Peyer's patch (tissue), 4 donors: ENCODE data around the gene BCAS3. TPM values are rescaled to one million over a fixed set of nuclear protein-coding genes. Genes with fewer than 3 reads are reported as not detected.

Experiments used
- DNase-seq, 3 donors: peaks; one replicate each; pipeline ENCODE4 v3.0.0-alpha.2; 2017 to 2019
- H3K27ac ChIP-seq, 4 donors: fragments of 200-600 bp; sonication (generic); one replicate each; pipeline ENCODE4 v1.5.1; 2016 to 2019
- H3K27me3 ChIP-seq, 2 donors: fragments of 200-600 bp; sonication (generic); one replicate each; pipeline ENCODE4 v1.5.1; 2019
- H3K36me3 ChIP-seq, 3 donors: fragments of 200-600 bp; sonication (generic); one replicate each; pipeline ENCODE4 v1.5.1; 2016 to 2019
- H3K4me1 ChIP-seq, 4 donors: fragments of 200-600 bp; sonication (generic); one replicate each; pipeline ENCODE4 v1.5.1; 2016 to 2019
- H3K4me3 ChIP-seq, 4 donors: fragments of 200-600 bp; sonication (generic); 1 replicate in 3 of 4; 2 replicates in 1 of 4; pipeline ENCODE4 v1.5.1; 2016 to 2019; ENCODE audit warnings: mild to moderate bottlenecking in 1 of 4
- H3K9me3 ChIP-seq, 4 donors: fragments of 200-600 bp; sonication (generic); one replicate each; pipeline ENCODE4 v1.5.1; 2016 to 2019; ENCODE audit warnings: mild to moderate bottlenecking in 1 of 4
- POLR2A ChIP-seq, 2 donors: fragments of 450-650 bp; IDR thresholded peaks; one replicate each; pipeline ENCODE4 v1.5.1; 2017; ENCODE audit warnings: antibody characterized with exemption in 2 of 2, mild to moderate bottlenecking in 2 of 2, moderate library complexity in 2 of 2
- total RNA-seq, 4 donors: library from RNA; depleted of rRNA; stranded (reverse); fragments of >200 nt; gene quantifications; one replicate each; pipeline ENCODE4 v1.1.0, GENCODE V29; 2016
- TF ChIP-seq, protein P1 (sequence below), 6 experiments: fragments of 450-650 bp in 4 of 6; fragments of 200-600 bp in 2 of 6; sonication (generic) in 1 of 6; IDR thresholded peaks; one replicate each; pipeline ENCODE4 v1.5.1; 2017 to 2019; ENCODE audit warnings: antibody characterized with exemption in 6 of 6, mild to moderate bottlenecking in 3 of 6, moderate library complexity in 1 of 6

BCAS3 gene
- total RNA-seq, 4 donors from 2014 or later: 25.7 to 109 (median 57.1) TPM

DNA sequence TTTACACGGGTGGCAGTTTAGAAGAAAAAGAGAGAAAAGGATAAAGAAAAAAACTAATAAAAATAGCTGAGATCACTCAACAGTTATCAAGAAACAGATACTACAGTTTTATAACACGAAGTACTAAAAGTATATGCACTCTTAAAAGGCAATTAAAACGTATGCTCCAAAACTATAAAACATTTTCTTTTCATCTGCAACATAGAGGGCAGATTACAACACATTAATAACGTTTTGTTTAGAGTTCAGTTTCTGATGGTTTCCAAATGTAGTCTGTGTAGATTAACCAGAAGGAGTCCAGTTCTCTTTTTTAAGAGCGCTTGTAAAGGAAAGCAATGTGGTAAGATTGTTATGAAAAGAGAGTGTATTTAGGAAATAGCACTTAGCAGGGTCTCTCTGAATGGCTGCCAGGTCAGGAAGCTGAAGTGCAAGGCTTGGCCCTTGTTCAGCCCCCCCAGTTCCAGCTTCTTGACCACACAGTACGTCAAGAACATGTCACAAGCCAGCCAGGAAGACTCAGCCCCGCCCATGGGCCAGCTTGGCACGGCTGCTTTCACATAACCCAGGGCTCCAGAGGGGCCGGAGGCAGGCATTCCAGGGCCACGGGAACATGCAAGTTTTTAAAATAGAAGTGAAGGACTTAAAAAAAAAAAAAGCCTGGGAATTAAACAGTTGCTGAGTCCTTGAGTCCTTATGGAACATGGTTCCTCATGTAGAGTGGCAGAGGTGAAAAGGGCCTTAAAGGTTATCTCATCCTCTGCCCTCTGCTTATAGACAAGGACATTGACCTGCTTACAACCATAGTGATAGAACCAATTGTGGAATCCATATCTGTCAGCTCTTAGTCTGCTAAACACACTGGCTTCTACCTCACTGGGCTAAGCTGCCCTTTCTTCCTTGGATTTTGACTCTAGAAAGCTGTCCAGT lies 574.6 kb downstream of the BCAS3 start:
- H3K27me3 ChIP-seq: no peaks in the 10 kb centered on the region
- no peak for TF ChIP-seq POLR2A (IDR thresholded peaks at IDR 0.05)
- TF ChIP-seq, protein P1, sequence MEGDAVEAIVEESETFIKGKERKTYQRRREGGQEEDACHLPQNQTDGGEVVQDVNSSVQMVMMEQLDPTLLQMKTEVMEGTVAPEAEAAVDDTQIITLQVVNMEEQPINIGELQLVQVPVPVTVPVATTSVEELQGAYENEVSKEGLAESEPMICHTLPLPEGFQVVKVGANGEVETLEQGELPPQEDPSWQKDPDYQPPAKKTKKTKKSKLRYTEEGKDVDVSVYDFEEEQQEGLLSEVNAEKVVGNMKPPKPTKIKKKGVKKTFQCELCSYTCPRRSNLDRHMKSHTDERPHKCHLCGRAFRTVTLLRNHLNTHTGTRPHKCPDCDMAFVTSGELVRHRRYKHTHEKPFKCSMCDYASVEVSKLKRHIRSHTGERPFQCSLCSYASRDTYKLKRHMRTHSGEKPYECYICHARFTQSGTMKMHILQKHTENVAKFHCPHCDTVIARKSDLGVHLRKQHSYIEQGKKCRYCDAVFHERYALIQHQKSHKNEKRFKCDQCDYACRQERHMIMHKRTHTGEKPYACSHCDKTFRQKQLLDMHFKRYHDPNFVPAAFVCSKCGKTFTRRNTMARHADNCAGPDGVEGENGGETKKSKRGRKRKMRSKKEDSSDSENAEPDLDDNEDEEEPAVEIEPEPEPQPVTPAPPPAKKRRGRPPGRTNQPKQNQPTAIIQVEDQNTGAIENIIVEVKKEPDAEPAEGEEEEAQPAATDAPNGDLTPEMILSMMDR (IDR thresholded peaks at IDR 0.05): no peak
- no peak overlapping the region for H3K4me3 ChIP-seq
- peaks cover 0 to 54% (median 0%) of the 10 kb centered on the region in 4 donors for H3K4me1 ChIP-seq
- no peaks in the 10 kb centered on the region for H3K9me3 ChIP-seq
- H3K27ac ChIP-seq: peak overlapping the region in 2 of 4 donors; percentile 7 to 44
- no peaks in the 10 kb centered on the region for H3K36me3 ChIP-seq
- DNase-seq: peak; percentile 50 to 90 (median 76)

DNA sequence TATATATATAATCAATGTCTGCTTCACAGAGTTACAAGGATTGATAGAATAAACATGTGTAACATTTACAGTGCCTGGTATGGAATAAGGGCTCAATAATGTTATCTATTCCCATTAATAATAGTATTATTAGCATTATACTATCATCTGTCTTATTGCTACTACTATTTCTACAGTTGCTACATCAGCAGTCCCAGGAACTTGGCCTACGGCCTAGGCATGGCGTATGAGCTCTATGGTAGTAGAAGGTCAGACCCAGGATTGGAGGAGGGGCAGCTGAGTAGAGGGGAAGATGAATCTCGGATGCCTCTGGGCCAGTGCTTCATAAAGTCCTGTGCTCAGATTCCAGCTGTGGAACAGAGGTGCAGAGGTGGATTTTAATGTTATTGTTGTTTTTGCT lies 575.7 kb downstream of the BCAS3 start:
- H3K36me3 ChIP-seq: no peaks in the 10 kb centered on the region
- peak overlapping the region in 1 of 4 donors; percentile 44 for H3K27ac ChIP-seq
- DNase-seq: no peak
- H3K4me1 ChIP-seq: peaks cover 0 to 45% (median 0%) of the 10 kb centered on the region in 4 donors
- TF ChIP-seq, protein P1 (IDR thresholded peaks at IDR 0.05): no peak
- no peak for TF ChIP-seq POLR2A (IDR thresholded peaks at IDR 0.05)
- H3K9me3 ChIP-seq: no peaks in the 10 kb centered on the region
- H3K27me3 ChIP-seq: no peaks in the 10 kb centered on the region
- no peak overlapping the region for H3K4me3 ChIP-seq

DNA sequence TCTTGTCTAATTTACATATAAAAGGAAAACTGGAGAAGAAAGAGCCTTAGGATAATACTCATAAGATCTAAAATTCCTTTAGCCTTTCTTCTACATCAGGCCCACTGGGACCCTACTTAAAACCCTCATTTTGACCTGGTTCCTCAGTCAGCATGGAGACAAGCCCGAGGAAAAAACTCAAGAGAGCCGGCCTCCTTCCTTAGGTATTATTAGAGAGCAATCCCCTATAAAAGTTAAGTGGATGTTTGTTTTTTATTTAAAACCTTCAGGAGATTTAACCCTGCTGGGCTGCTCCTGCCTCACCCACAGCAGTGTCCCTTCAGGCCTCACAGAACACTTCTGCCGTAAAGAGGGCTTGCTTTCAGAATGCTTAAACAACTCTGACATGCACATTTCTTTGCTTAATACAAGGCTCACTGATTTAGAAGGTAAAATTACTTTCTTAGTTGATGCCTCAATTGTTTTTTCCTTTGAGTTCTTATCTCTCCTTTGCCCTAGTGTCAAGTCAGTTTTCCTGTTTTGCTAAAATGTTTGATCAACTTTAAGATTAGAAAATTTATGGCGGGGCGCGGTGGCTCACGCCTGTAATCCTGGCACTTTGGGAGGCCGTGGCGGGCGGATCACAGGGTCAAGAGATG lies 576.4 kb downstream of the BCAS3 start:
- Histone ChIP-seq H3K4me1 (peaks cover 0 to 38% (median 0%) of the 10 kb centered on the region in 4 donors), H3K9me3 (no peaks in the 10 kb centered on the region), H3K27me3 (no peaks in the 10 kb centered on the region), H3K27ac (no peak overlapping the region), H3K36me3 (no peaks in the 10 kb centered on the region), H3K4me3 (no peak overlapping the region)
- DNase-seq: no peak
- TF ChIP-seq, protein P1 (IDR thresholded peaks at IDR 0.05): no peak
- no peak for TF ChIP-seq POLR2A (IDR thresholded peaks at IDR 0.05)

DNA sequence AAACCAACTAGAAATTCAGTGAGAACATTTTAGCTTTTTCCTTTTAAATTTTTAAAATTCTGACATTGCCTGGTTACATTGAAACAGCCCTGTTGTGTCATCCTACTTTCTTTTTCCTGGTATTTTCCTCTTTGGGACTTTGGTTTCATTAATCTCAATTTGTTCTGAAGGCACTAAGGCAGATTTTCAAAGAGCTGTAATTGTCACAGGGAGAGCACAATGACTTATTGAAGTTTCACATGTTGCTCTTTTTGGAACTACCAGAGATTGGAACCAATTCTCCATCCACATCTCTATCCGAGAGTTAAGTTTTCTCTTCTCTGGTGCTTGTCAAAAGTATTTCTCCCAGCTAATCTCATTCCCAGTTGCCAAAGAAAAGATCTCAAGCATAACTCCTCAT lies 577.3 kb downstream of the BCAS3 start:
- H3K4me1 ChIP-seq: peaks cover 0 to 33% (median 0%) of the 10 kb centered on the region in 4 donors
- no peak for TF ChIP-seq POLR2A (IDR thresholded peaks at IDR 0.05)
- TF ChIP-seq, protein P1 (IDR thresholded peaks at IDR 0.05): no peak
- H3K27ac ChIP-seq: no peak overlapping the region
- H3K4me3 ChIP-seq: no peak overlapping the region
- no peak for DNase-seq
- no peaks in the 10 kb centered on the region for H3K9me3 ChIP-seq
- no peaks in the 10 kb centered on the region for H3K27me3 ChIP-seq
- H3K36me3 ChIP-seq: no peaks in the 10 kb centered on the region

DNA sequence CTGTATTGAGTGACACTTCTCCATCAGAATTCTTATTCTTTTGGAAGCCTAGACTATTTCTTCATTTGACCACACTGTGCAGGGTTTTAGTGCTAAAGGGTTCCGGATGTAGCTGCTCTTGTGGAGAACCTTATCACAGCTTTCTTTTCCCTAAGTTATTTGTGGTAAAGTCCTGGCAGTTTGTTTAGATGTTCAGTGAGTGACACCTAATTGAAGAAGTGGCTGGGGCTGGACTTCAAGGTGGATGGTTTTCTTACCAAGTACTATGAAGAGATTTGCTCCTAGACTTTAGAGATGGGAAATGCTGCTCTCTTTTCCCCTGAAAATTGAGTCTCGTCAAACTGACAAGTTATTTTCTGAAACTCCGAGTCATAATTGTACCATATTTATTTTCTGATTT lies 578.0 kb downstream of the BCAS3 start:
- Histone ChIP-seq H3K9me3 (no peaks in the 10 kb centered on the region), H3K36me3 (no peaks in the 10 kb centered on the region), H3K4me3 (no peak overlapping the region), H3K27ac (no peak overlapping the region), H3K4me1 (peaks cover 0 to 26% (median 0%) of the 10 kb centered on the region in 4 donors), H3K27me3 (no peaks in the 10 kb centered on the region)
- TF ChIP-seq, protein P1 (IDR thresholded peaks at IDR 0.05): no peak
- no peak for TF ChIP-seq POLR2A (IDR thresholded peaks at IDR 0.05)
- DNase-seq: no peak
